Stromal cell of bone marrow (primary cell): Measurements from ENCODE around the gene OR6C74.

Experiments used
- DNase-seq: peaks from one replicate; pipeline ENCODE4 v3.0.0-alpha.2; 2012; ENCODE audit warnings: low read depth

OR6C74 gene

DNA sequence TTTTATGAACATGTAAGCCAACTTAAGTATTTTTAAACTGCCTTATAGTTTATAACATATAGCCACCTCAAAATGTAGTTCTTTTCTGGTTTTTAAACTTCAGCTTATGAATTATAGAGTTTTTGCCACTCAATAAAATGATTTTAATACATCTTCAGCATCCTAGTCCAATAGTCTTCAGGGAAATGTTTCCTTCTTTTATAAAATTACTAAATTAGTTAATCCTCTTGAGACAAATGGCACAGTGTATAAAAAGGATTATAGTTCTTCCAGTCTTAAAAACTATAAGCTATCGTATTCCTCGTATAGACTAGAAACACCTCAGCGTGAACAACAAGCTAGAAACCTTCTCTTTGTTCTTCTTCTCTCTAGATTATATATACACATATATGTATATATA lies at the start of gene OR6C74:
TSS of gene OR6C74 (plus strand) at position 301 of the 400 bp plus-strand sequence. CDS start 2,679 bp downstream, outside the sequence.
- no peak for DNase-seq

DNA sequence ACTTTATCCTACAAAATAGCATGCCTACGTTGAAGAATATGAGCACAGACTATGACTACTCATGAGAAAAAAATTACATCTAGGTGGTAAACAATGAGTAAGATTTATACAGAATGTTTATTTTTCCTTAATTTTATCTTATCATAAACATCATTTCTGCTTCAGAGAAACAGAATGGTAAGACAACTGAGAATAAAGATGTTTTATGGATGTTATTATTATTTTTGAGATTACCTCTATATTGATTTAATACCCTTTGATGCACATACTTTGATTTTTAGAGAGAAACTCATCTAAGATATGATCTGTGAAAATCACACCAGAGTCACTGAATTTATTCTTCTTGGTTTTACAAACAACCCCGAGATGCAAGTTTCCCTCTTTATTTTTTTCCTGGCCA lies 23.7 kb upstream of the OR6C74 start, which contains the start of gene OR10A7:
TSS of gene OR10A7 (plus strand) at position 301 of the 400 bp plus-strand sequence. CDS start at position 301, 0 bp downstream.
- DNase-seq = no peak

DNA sequence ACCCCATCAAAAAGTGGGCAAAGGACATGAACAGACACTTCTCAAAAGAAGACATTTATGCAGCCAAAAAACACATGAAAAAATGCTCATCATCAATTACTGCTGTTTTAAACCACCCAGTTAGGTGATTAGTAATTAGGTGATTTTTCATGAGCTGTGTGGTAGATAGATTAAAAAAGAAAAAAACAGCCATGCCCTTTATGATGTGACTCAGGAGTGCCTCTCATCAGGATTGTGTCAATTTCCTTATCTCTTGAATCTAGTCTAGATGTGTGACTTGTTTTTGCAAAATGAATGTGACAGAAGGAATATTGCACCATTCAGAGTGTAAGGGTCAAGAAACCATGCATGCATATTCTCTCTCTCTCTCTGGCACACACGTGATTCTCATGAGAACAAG lies 17.9 kb upstream of the OR6C74 start:
- no peak for DNase-seq

DNA sequence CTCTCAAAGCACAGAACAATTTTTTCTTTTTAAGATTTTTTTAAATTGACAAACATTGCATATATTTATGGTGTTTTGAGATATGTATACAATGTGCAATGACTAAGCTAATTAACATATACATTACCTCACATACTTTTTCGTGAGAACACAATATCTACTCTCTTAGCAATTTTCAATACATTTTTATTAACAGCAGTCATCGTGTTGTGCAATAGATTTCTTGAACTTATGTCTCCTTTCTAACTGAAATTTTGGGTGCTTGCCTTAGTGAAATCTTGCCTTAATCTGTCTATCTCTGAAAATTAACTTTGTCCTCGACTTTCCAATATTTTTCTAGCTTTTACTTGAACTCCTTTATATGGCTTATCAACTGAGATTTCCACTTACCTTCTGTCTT lies 16.8 kb upstream of the OR6C74 start:
- no peak for DNase-seq

DNA sequence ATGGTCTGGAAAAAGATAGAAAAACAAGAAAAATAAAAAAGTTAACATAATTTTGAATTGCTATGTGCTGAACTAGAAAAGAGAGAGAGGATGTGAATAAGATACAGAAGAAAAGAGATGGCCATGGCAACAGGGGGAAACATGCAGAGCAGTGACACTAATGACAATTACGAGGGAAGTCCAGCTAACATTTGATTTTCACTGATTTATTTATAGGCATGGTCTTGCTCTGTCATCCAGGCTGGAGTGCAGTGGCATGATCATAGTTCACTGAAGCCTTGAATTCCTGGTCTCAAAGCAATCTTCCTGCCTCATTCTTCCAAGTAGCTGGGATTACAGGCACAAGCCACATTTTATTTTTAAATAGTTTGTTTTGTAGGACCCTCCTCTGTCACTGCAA lies 1.8 kb downstream of the OR6C74 start:
- no peak for DNase-seq

DNA sequence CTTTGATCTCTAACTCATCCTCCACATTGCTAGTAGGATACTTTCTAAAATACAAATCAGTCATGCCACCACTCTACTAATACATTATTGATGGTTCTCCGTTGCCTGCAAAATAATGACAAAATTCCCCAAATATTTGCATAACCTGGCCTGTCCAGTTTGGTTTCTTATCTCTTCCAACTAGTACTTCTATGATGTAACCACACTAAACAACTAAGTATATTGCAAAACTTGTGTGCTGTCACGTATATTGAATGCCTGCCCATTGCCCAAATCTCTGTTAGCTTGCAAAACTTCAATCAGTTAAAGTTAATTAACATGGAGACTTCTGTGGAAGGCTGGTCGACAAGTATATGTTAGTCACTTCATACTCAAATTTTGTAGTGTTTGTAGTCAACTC lies 6.5 kb downstream of the OR6C74 start:
- DNase-seq = no peak

DNA sequence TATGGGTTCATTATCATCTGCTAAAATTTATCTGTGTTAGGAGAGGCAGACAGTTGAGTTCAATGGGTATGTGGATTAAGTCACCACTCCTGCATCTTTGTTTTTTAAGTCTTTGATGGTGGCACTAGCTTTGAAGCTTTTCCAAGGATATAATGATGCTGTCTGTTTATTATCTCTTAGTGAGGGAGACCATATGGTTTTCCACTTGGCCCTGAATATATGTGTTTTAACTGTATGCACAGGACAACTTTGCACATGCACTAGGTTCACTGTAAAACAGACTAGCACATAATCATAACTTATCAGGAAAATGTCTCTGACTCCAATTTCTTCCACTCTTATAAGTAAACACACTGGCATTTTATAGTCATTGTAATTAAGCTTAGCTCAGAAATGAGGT lies 8.9 kb downstream of the OR6C74 start:
- DNase-seq = no peak

DNA sequence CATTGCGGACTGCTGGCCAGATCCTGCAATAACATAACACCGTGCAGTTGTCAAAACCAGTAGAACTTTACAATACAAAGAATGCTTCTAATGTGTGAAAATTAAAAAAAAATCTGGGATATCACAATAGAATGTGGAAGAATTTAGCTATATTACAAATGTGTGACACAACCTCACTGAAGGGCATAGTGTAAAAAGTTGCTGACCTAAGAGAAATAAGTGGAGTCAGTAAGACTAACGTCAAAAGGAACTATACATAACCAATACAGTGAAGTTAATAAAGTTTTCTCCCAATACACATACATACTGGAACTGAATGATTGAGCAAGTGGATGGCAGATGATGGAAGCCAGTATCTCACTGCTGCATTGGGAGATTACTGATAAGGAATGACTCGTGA lies 12.4 kb downstream of the OR6C74 start:
- DNase-seq = no peak

DNA sequence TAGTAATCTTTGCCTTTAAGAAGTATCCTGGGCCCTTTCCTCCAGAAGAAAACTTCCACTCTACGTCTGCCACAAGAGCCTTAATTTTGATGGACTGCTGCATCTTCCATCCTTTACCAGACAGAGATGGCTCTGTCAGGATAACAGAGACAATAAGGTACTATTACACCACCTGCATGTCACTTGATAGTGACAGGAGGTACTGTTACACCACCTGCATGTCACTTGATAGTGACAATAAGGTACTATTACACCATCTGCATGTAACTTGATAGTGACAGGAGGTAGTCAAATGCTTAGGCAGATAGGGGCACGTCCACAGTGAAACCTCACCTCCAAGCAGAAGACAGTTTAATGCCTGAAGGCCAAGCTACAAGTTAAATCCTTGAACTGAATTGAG lies 13.9 kb downstream of the OR6C74 start:
- no peak for DNase-seq

DNA sequence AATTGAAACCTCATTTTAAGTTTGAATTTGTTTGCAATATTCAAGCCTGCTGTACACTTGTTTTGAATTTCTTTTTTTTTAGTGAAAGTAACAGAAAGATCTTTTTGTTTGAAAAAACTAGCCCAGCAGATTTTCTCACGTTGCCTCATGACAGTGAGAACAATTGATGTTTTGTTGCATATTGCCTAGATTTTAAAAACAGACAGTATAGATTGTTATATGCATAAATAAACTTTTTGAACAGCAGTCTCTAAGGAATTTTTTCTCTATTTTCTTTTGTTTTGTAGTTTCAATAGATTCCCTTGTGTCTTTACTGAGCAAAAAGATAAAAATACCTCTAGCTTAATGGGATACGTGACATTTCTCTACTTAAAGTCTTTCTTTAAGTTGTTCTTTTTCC lies 36.6 kb downstream of the OR6C74 start:
- no peak for DNase-seq

DNA sequence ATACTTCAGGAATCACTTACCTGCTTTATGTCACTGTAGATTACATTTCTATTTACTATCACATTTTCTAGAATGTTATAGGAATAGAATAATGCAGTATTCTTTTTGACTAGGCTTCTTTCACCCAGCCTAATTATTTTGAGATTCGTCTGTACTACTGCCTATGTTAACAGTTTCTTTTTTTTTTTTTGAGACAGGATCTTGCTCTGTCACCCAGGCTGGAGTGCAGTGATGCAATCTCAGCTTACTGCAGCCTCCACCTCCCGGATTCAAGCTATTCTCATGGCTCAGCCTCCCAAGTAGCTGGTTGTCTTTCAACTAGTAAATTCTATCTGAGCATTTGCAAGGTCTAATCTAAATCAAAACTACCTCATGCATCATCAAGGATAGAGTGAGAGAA lies 45.6 kb downstream of the OR6C74 start:
- DNase-seq = no peak
